Measurements from ENCODE around the gene ADCYAP1R1. TPM values are rescaled to one million over a fixed set of nuclear protein-coding genes. Genes with fewer than 3 reads are reported as not detected.

The ADCYAP1R1 gene
- total and polyA plus RNA-seq, 2 of the 8 experiments (the other 6 are each of a cell fraction or from before 2014, with no cell fraction given): 14.4 to 14.6 TPM

- Histone ChIP-seq H3K36me3 (ENCODE audit: control insufficient read depth in 2 of 4, insufficient read depth in 4 of 4, low read length in 3 of 4) (no peaks in the 10 kb centered on the region), H4K20me1 (replicated peaks in 1 of 2; ENCODE audit: control insufficient read depth in 1 of 2, insufficient read depth in 2 of 2, low read length in 2 of 2) (peaks cover 0 to 1% of the 10 kb centered on the region in 2 experiments), H3K23ac (ENCODE audit: insufficient read length) (no peak overlapping the region), H2AK5ac (ENCODE audit: low read depth, low read length) (no peak overlapping the region), H2BK12ac (ENCODE audit: low read depth, low read length) (no peak overlapping the region), H2BK5ac (ENCODE audit: low read depth, low read length) (no peak overlapping the region), H3K27me3 (replicated peaks in 1 of 4; ENCODE audit: control insufficient read depth in 3 of 4, extremely low read depth in 1 of 4, insufficient read depth in 3 of 4, low read length in 3 of 4) (no peaks in the 10 kb centered on the region), H3K4ac (replicated peaks; ENCODE audit: insufficient read length, low read depth, low read length) (no peak overlapping the region), H3K18ac (ENCODE audit: extremely low read depth, low read length) (no peak overlapping the region), H4K91ac (replicated peaks; ENCODE audit: insufficient read length, low read length) (no peak overlapping the region), H3K9me3 (ENCODE audit: insufficient read depth in 2 of 2, low read depth in 1 of 2, low read length in 1 of 2) (0 out of 4 replicates have a peak, but pooled peaks cover 0 to 2% of the 10 kb centered on the region in 2 experiments), H3K4me1 (replicated peaks in 1 of 4; ENCODE audit: control insufficient read depth in 3 of 4, insufficient read depth in 4 of 4, low read length in 3 of 4) (no peaks in the 10 kb centered on the region), H3K4me3 (ENCODE audit: extremely low read depth in 1 of 4, insufficient read depth in 2 of 4, low read depth in 3 of 4, low read length in 4 of 4) (no peak overlapping the region), H2BK120ac (replicated peaks; ENCODE audit: low read depth, low read length) (no peak overlapping the region), H2BK20ac (ENCODE audit: low read length) (0 out of 2 replicates have a peak overlapping the region, but pooled peaks have one; percentile 48), H3K27ac (ENCODE audit: low read depth, low read length) (no peak overlapping the region), H2BK15ac (ENCODE audit: low read length) (no peak overlapping the region), H3K79me1 (ENCODE audit: low read depth, low read length) (no peaks in the 10 kb centered on the region), H3K79me2 (ENCODE audit: control insufficient read depth in 1 of 2, insufficient read depth in 2 of 2, low read length in 2 of 2) (no peaks in the 10 kb centered on the region), H2AFZ (ENCODE audit: low read length) (no peak overlapping the region), H3K56ac (replicated peaks; ENCODE audit: insufficient read length, low read depth, low read length) (no peak overlapping the region), H3K23me2 (ENCODE audit: low read depth, low read length) (no peaks in the 10 kb centered on the region), H3K4me2 (ENCODE audit: insufficient read depth in 1 of 2, low read depth in 2 of 2, low read length in 2 of 2) (no peak overlapping the region), H4K5ac (ENCODE audit: insufficient read length, low read depth, low read length) (no peak overlapping the region), H3K14ac (ENCODE audit: insufficient read length) (no peak overlapping the region), H4K8ac (ENCODE audit: extremely low read depth, insufficient read depth, low read length) (no peak overlapping the region), H3K9ac (replicated peaks in 1 of 4; ENCODE audit: extremely low read depth in 1 of 4, low read depth in 3 of 4, low read length in 3 of 4) (no peak overlapping the region)
- DNase-seq (ENCODE audit: low read depth in 1 of 2, low spot score in 2 of 2): no peak
- ChIA-PET CTCF (ENCODE audit: partially characterized antibody) (interaction anchor here (1.4 to 36.4 kb wide), 6 partner anchors 30 to 160 kb away, joined by 3 to 880 read pairs (median 27); partner anchors contain the start of gene ADCYAP1R1), POLR2A (ENCODE audit: partially characterized antibody) (interaction anchor here (0.7 kb wide), 1 partner anchor 9 kb away, joined by 3 read pairs; no protein-coding TSS in a partner anchor)
- WGBS, 2 experiments (ENCODE audit: extremely low coverage in 1 of 2, insufficient coverage in 1 of 2, insufficient read length in 1 of 2, insufficient replicate concordance in 2 of 2, low coverage in 1 of 2, low lambda C conversion rate in 2 of 2, missing lambda C conversion rate in 1 of 2): 91% methylated on average over 16 of the region's 16 CpGs; no CpG with 5 or more reads in 1 of the 2 experiments
- no peak for FAIRE-seq
- TF ChIP-seq PHF8 (conservative IDR thresholded peaks at IDR 0.05; ENCODE audit: low read depth, low read length): no peak
- TF ChIP-seq SRF (IDR thresholded peaks at IDR 0.05; ENCODE audit: low read depth, low read length): no peak
- TF ChIP-seq POU5F1 (IDR thresholded peaks at IDR 0.05; ENCODE audit: low read depth, low read length): no peak
These were observed 16.0 kb downstream of the ADCYAP1R1 start for GRCh38 chr7:31068006-31068675.
